ENCODE results near the gene ANKRD37.

ANKRD37 gene

GRCh38 chr4:185381288-185382196, 15.1 kb upstream of the ANKRD37 start:
- no peak for DNase-seq

- DNase-seq, result no peak
Observed at GRCh38 chr4:185382754-185383153, 13.9 kb upstream of the ANKRD37 start.

GRCh38 chr4:185383451-185383850, 13.2 kb upstream of the ANKRD37 start:
- no peak for DNase-seq

GRCh38 chr4:185384061-185384460, 12.6 kb upstream of the ANKRD37 start:
- DNase-seq, result no peak

GRCh38 chr4:185384930-185385331, 11.7 kb upstream of the ANKRD37 start:
- no peak for DNase-seq

GRCh38 chr4:185387957-185388356, 8.7 kb upstream of the ANKRD37 start:
- DNase-seq, result no peak

- no peak for DNase-seq
Observed at GRCh38 chr4:185390941-185391340, 5.7 kb upstream of the ANKRD37 start.

GRCh38 chr4:185392156-185392555, 4.5 kb upstream of the ANKRD37 start:
- DNase-seq, result no peak

- DNase-seq, result no peak
Observed at GRCh38 chr4:185394568-185395237, 1.9 kb upstream of the ANKRD37 start.

GRCh38 chr4:185395238-185395955, 1.2 kb upstream of the ANKRD37 start, which contains the start of gene LRP2BP:
TSS of gene LRP2BP (minus strand) at chr4:185395924. CDS start at chr4:185378186, 17,738 bp downstream.
- no peak for DNase-seq

GRCh38 chr4:185395956-185396723, 501 bp upstream of the ANKRD37 start:
- peak; percentile 96 for DNase-seq

GRCh38 chr4:185398618-185399017, 2.0 kb downstream of the ANKRD37 start:
- no peak for DNase-seq

- no peak for DNase-seq
Observed at GRCh38 chr4:185399466-185399865, 2.8 kb downstream of the ANKRD37 start.

GRCh38 chr4:185404031-185404430, 7.4 kb downstream of the ANKRD37 start:
- no peak for DNase-seq

- no peak for DNase-seq
Observed at GRCh38 chr4:185405296-185405999, 8.8 kb downstream of the ANKRD37 start.

- DNase-seq, result no peak
Observed at GRCh38 chr4:185408432-185408831, 11.8 kb downstream of the ANKRD37 start.

GRCh38 chr4:185411849-185412248, 15.2 kb downstream of the ANKRD37 start:
- no peak for DNase-seq

GRCh38 chr4:185412412-185412811, 15.8 kb downstream of the ANKRD37 start:
- DNase-seq, result no peak

- DNase-seq, result no peak
Observed at GRCh38 chr4:185416955-185417354, 20.3 kb downstream of the ANKRD37 start.

- DNase-seq, result no peak
Observed at GRCh38 chr4:185421366-185422124, 24.9 kb downstream of the ANKRD37 start.

Measured in CD4-positive, alpha-beta T cell treated with Interleukin-6 for 4 hours (primary cell).